Measurements from ENCODE around the gene CACNA1H.
"Not testable (repeated sequence)": the region's sequence is repeated elsewhere in the genome, so short reads cannot be mapped to it uniquely, and the experiment has no call there.

The CACNA1H gene

GRCh38 chr16:1230471-1231212 lies 77.7 kb downstream of the CACNA1H start:
- DNase-seq = not testable (repeated sequence)

GRCh38 chr16:1231301-1231700 lies 78.4 kb downstream of the CACNA1H start:
- not testable (repeated sequence) for DNase-seq

- DNase-seq = not testable (repeated sequence)
Observed at GRCh38 chr16:1232049-1232748, 79.3 kb downstream of the CACNA1H start.

- not testable (repeated sequence) for DNase-seq
Observed at GRCh38 chr16:1236659-1237058, 83.8 kb downstream of the CACNA1H start.

- no peak for DNase-seq
Observed at GRCh38 chr16:1237990-1238389, 85.1 kb downstream of the CACNA1H start.

GRCh38 chr16:1238909-1239308 lies 86.0 kb downstream of the CACNA1H start:
- DNase-seq = not testable (repeated sequence)

- not testable (repeated sequence) for DNase-seq
Observed at GRCh38 chr16:1239575-1239974, 86.7 kb downstream of the CACNA1H start.

GRCh38 chr16:1240436-1240835 lies 87.5 kb downstream of the CACNA1H start, which contains the start of gene TPSAB1:
TPSAB1 (plus strand) TSS chr16:1240705; CDS start chr16:1240939, 234 bp downstream.
- not testable (repeated sequence) for DNase-seq

- DNase-seq = not testable (repeated sequence)
Observed at GRCh38 chr16:1241081-1241480, 88.2 kb downstream of the CACNA1H start.

GRCh38 chr16:1243363-1243762 lies 90.5 kb downstream of the CACNA1H start:
- DNase-seq = not testable (repeated sequence)

- not testable (repeated sequence) for DNase-seq
Observed at GRCh38 chr16:1243907-1244850, 91.3 kb downstream of the CACNA1H start.

- no peak for DNase-seq
Observed at GRCh38 chr16:1244881-1245280, 92.0 kb downstream of the CACNA1H start.

GRCh38 chr16:1245452-1246020 lies 92.6 kb downstream of the CACNA1H start:
- DNase-seq = no peak

GRCh38 chr16:1247903-1248537 lies 95.1 kb downstream of the CACNA1H start:
- not testable (repeated sequence) for DNase-seq

GRCh38 chr16:1249031-1249755 lies 96.3 kb downstream of the CACNA1H start:
- not testable (repeated sequence) for DNase-seq

GRCh38 chr16:1253701-1254364 lies 100.9 kb downstream of the CACNA1H start:
- DNase-seq = not testable (repeated sequence)

- DNase-seq = not testable (repeated sequence)
Observed at GRCh38 chr16:1254821-1255220, 101.9 kb downstream of the CACNA1H start.

GRCh38 chr16:1255276-1256122 lies 102.6 kb downstream of the CACNA1H start, which contains the start of gene TPSD1:
TPSD1 (plus strand) TSS chr16:1256069; CDS start chr16:1256281, 212 bp downstream.
- DNase-seq = not testable (repeated sequence)

- not testable (repeated sequence) for DNase-seq
Observed at GRCh38 chr16:1256296-1256873, 103.5 kb downstream of the CACNA1H start.
